DOHH2 (cell line): Measurements from ENCODE around the gene ARHGAP19.

ENCODE experiments used
- H3F3A ChIP-seq: fragments of 200-600 bp; sonication (generic), shearing (Covaris generic); 2 replicates; pipeline ENCODE4 v1.6.0; 2016; ENCODE audit warnings: antibody characterized with exemption, mild to moderate bottlenecking; ENCODE audit not compliant: control insufficient read depth, insufficient read depth
- H3K27ac ChIP-seq: fragments of 200-600 bp; sonication (generic); 2 replicates; pipeline ENCODE4 v1.5.1; 2014; ENCODE audit warnings: low read depth, mild to moderate bottlenecking, low read length, moderate library complexity
- H3K27me3 ChIP-seq: fragments of 200-600 bp; sonication (generic); 2 replicates; pipeline ENCODE4 v1.6.1; 2014; ENCODE audit warnings: mild to moderate bottlenecking, low read length, mixed read lengths; ENCODE audit not compliant: control insufficient read depth
- H3K36me3 ChIP-seq: fragments of 200-600 bp; sonication (generic); 2 replicates; pipeline ENCODE4 v1.6.1; 2014; ENCODE audit warnings: mild to moderate bottlenecking, low read length, moderate library complexity, mixed read lengths; ENCODE audit not compliant: control insufficient read depth
- H3K4me1 ChIP-seq: fragments of 200-600 bp; sonication (generic); 2 replicates; pipeline ENCODE4 v1.6.1; 2014; ENCODE audit warnings: mild to moderate bottlenecking, low read length, mixed read lengths; ENCODE audit not compliant: control insufficient read depth
- H3K4me2 ChIP-seq: fragments of 200-600 bp; sonication (generic); 2 replicates; pipeline ENCODE4 v1.6.0; 2014; ENCODE audit warnings: mild to moderate bottlenecking, low read length, moderate library complexity
- H3K4me3 ChIP-seq: fragments of 200-600 bp; sonication (generic); 2 replicates; pipeline ENCODE4 v1.5.1; 2014; ENCODE audit warnings: mild to moderate bottlenecking, low read length, mixed read lengths
- H3K79me2 ChIP-seq: fragments of 200-600 bp; sonication (generic); 2 replicates; pipeline ENCODE4 v1.6.1; 2014; ENCODE audit warnings: mild to moderate bottlenecking, low read length, mixed read lengths; ENCODE audit not compliant: control insufficient read depth
- H3K9me2 ChIP-seq: fragments of 200-600 bp; sonication (generic); replicated peaks from 2 replicates; pipeline ENCODE4 v1.6.1; 2014; ENCODE audit warnings: mild to moderate bottlenecking, low read length, mixed read lengths; ENCODE audit not compliant: control insufficient read depth
- H3K9me3 ChIP-seq: fragments of 200-600 bp; sonication (generic); 2 replicates; pipeline ENCODE4 v1.6.1; 2014; ENCODE audit warnings: antibody characterized with exemption, low read length, mixed read lengths; ENCODE audit not compliant: control insufficient read depth, insufficient read depth
- H4K20me1 ChIP-seq: fragments of 200-600 bp; sonication (generic); 2 replicates; pipeline ENCODE4 v1.6.0; 2014; ENCODE audit warnings: low read depth, mild to moderate bottlenecking, antibody characterized with exemption, low read length, moderate library complexity; ENCODE audit not compliant: control insufficient read depth, insufficient read depth
- CTCF ChIP-seq: fragments of 200-600 bp; sonication (generic); IDR thresholded peaks from one replicate; pipeline ENCODE4 v1.5.1; 2014; ENCODE audit warnings: antibody characterized with exemption, mild to moderate bottlenecking, low read depth, low read length; ENCODE audit not compliant: poor library complexity, severe bottlenecking
- EZH2phosphoT487 ChIP-seq: fragments of 200-600 bp; sonication (generic); IDR thresholded peaks from 2 replicates; pipeline ENCODE4 v1.6.1; 2017; ENCODE audit warnings: borderline replicate concordance, mild to moderate bottlenecking, antibody characterized with exemption, low read length, moderate library complexity, mixed read lengths

ARHGAP19 gene

GRCh38 chr10:97228775-97229157 lies 63.7 kb downstream of the ARHGAP19 start:
- Histone ChIP-seq H3K4me3 (no peak overlapping the region), H3K27me3 (no peaks in the 10 kb centered on the region), H3K9me3 (no peaks in the 10 kb centered on the region), H3K36me3 (peaks cover 69% of the 10 kb centered on the region), H3F3A (no peaks in the 10 kb centered on the region), H3K27ac (no peak overlapping the region), H3K9me2 (no peaks in the 10 kb centered on the region), H3K4me1 (no peaks in the 10 kb centered on the region), H4K20me1 (no peaks in the 10 kb centered on the region), H3K79me2 (no peaks in the 10 kb centered on the region), H3K4me2 (no peak overlapping the region)
- TF ChIP-seq CTCF: no peak
- no peak for TF ChIP-seq EZH2phosphoT487

GRCh38 chr10:97228130-97228774 lies 64.2 kb downstream of the ARHGAP19 start:
- peaks cover 68% of the 10 kb centered on the region for H3K36me3 ChIP-seq
- no peak overlapping the region for H3K27ac ChIP-seq

DNA sequence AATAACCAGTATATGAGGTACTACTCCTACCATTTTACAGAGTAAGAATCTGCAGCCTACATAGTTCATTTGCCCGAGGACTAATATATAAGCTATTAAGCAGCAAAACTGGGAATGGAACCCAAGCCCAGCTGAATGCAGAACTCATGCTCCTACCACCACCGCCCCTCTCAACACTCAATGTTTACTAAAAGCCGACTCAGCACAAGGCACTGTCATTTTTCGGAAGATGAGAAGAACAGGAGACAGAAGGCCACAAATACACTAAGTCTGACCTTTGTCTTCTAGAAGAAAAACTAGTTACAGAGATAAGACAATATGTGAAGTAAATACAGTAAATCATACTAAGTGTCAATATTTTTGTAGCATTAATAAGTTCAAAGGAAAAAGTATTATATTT lies 66.0 kb downstream of the ARHGAP19 start:
- Histone ChIP-seq H3K36me3 (peaks cover 66% of the 10 kb centered on the region), H3K4me2 (no peak overlapping the region), H3K4me3 (no peak overlapping the region), H3K9me2 (no peaks in the 10 kb centered on the region), H3K9me3 (no peaks in the 10 kb centered on the region), H3K27ac (no peak overlapping the region), H3F3A (no peaks in the 10 kb centered on the region), H3K27me3 (no peaks in the 10 kb centered on the region), H3K4me1 (no peaks in the 10 kb centered on the region), H4K20me1 (no peaks in the 10 kb centered on the region), H3K79me2 (no peaks in the 10 kb centered on the region)
- TF ChIP-seq EZH2phosphoT487 (no peak), CTCF (no peak)

More at GRCh38 chr10:97228130-97228774, 64.2 kb downstream of the ARHGAP19 start:
- Histone ChIP-seq H3K27me3 (no peaks in the 10 kb centered on the region), H3K79me2 (no peaks in the 10 kb centered on the region), H4K20me1 (no peaks in the 10 kb centered on the region), H3F3A (no peaks in the 10 kb centered on the region), H3K9me2 (no peaks in the 10 kb centered on the region), H3K4me1 (no peaks in the 10 kb centered on the region), H3K9me3 (no peaks in the 10 kb centered on the region), H3K4me2 (no peak overlapping the region), H3K4me3 (no peak overlapping the region)
- TF ChIP-seq CTCF (no peak), EZH2phosphoT487 (no peak)
